T-helper 9 cell (primary cell): ENCODE data around the gene KIF27.
"Not testable (repeated sequence)": the region's sequence is repeated elsewhere in the genome, so short reads cannot be mapped to it uniquely, and the experiment has no call there.

Experiments
- DNase-seq: peaks from one replicate; pipeline ENCODE4 v3.0.0-alpha.2; 2020
- total RNA-seq, 2 donors: gene quantifications; one replicate each; lab custom pipeline; 2026; lab: John Stamatoyannopoulos, UW

The KIF27 gene
- 7.5 to 10.7 reads per million in 2 donors for total RNA-seq

GRCh38 chr9:83920927-83921707 is at the start of gene KIF27:
TSS of gene KIF27 (minus strand) at chr9:83921432. CDS start at chr9:83915591, 5,841 bp downstream.
- peak; percentile 93 for DNase-seq

GRCh38 chr9:83969602-83970001 is 48.4 kb upstream of the KIF27 start:
- no peak for DNase-seq

- no peak for DNase-seq
These were observed 45.8 kb upstream of the KIF27 start for GRCh38 chr9:83967073-83967472.

GRCh38 chr9:83966209-83966582 is 45.0 kb upstream of the KIF27 start:
- no peak for DNase-seq

GRCh38 chr9:83965350-83966208 is 44.3 kb upstream of the KIF27 start:
- no peak for DNase-seq

GRCh38 chr9:83964973-83965349 is 43.7 kb upstream of the KIF27 start:
- DNase-seq, result no peak

- DNase-seq, result no peak
These were observed 40.9 kb upstream of the KIF27 start for GRCh38 chr9:83962165-83962564.

GRCh38 chr9:83960991-83961390 is 39.8 kb upstream of the KIF27 start:
- no peak for DNase-seq

- no peak for DNase-seq
These were observed 37.8 kb upstream of the KIF27 start for GRCh38 chr9:83959061-83959460.

- DNase-seq, result no peak
These were observed 35.9 kb upstream of the KIF27 start for GRCh38 chr9:83957248-83957513.

GRCh38 chr9:83956436-83957247 is 35.4 kb upstream of the KIF27 start:
- DNase-seq, result peak; percentile 48

- DNase-seq, result peak; percentile 5
These were observed 34.8 kb upstream of the KIF27 start for GRCh38 chr9:83956086-83956435.

- DNase-seq, result not testable (repeated sequence)
These were observed 26.9 kb upstream of the KIF27 start for GRCh38 chr9:83948096-83948495.

GRCh38 chr9:83940590-83941303 is 19.5 kb upstream of the KIF27 start:
- DNase-seq, result no peak

- DNase-seq, result no peak
These were observed 16.7 kb upstream of the KIF27 start for GRCh38 chr9:83937861-83938455.

GRCh38 chr9:83936523-83936922 is 15.3 kb upstream of the KIF27 start:
- DNase-seq, result no peak

GRCh38 chr9:83935276-83935935 is 14.2 kb upstream of the KIF27 start:
- DNase-seq, result no peak

- no peak for DNase-seq
These were observed 13.5 kb upstream of the KIF27 start for GRCh38 chr9:83934569-83935275.

GRCh38 chr9:83933790-83934189 is 12.6 kb upstream of the KIF27 start:
- DNase-seq, result no peak

GRCh38 chr9:83932851-83933250 is 11.6 kb upstream of the KIF27 start:
- DNase-seq, result no peak

GRCh38 chr9:83932011-83932410 is 10.8 kb upstream of the KIF27 start:
- DNase-seq, result no peak
